Stimulated activated CD4-positive, alpha-beta T cell treated with anti-CD3 and anti-CD28 coated beads, Interleukin-12 subunit alpha, Interleukin-12 subunit beta, amount 100 ng/mL, for 24 hours (primary cell): ENCODE measurements around the gene C9orf152.

Experiments
- DNase-seq, 2 experiments: peaks; one replicate each; pipeline ENCODE4 v3.0.0-alpha.2; 2020; ENCODE audit warnings: low read depth in 2 of 2

Gene C9orf152

DNA sequence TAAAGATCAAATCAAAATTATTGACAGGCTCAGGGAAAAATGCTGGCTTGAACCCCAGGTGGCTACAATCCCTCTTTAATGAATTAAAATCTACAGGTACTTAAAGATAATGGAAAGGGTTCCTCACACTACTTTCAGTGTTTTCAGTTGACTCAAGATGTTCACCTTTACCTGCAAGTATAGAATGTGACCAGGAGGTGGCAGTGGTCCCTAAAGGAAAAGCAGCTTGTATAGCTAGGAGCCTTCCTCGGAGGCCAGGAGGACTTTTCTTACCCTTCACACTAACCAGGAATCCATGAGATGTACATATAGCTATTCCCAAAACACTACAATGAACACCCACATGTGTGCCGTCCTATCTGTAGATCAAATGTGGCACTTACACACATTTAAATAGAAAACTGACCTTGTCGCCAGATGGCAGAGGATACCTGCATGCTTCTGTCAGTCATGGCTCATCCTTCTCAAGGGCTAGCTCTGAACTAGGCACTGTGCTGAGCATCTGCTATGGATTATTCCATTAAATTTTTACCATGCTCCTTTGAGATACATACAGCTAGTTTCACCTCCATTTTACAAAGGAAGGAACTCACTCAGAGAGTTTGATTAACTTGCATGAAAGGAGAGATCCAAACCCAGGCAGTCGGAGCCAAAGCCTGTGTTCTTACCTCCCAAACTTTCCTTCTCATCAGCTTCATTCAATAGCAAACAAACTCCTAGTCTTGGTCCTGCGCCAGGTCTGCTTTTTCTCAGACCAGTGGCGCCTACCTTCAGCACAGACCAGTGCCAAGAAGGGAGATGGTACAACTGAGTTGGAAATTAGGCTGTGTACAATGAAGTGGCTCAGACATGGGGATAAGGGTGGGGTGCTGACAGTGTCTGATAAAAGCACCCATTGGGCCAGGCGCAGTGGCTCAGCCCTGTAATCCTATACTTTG is 24.5 kb downstream of the C9orf152 start:
- peak in 1 of 2 experiments; percentile 34 for DNase-seq

DNA sequence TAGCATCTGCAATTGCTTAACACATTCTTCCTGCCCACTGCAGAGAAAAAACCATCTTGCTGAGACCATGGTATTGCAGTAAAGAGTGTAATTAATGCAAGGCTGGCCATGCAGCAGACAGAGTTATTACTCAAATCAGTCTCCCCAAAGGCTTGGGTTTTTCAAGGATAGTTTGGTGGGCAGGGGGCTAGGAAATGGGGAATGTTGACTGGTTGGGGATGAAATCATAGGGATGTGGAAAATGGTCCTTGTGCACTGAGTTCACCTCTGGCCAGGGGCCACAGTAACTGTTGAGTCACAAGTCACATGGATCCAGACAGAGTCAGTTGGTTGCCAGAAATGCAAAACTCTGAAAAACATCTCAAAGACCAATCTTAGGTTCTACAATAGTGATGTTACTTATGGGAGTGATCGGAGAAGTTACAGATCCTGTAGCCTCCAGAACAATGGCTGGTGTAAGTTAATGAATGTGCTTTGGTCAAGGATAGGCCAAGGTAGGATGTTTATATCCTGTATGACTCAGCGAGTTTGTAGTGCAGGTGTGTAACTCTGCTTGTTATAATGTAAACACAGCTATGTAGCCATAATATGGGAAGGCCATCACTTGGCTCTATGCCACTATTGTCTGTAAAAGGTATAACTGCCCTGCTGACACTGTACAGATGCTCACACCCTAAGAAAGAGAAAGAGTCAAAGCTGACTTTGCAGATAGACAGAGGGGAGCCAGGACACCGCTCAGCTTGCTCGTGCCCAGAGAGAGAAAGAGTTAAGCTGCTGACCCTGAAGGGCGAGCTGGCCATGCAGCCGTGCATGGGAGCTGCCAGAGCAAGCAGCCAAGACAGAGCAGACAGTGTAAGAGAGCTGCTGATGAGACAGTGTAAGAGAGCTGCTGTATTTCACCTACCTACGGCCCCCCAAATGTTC is 27.2 kb downstream of the C9orf152 start:
- DNase-seq = no peak

DNA sequence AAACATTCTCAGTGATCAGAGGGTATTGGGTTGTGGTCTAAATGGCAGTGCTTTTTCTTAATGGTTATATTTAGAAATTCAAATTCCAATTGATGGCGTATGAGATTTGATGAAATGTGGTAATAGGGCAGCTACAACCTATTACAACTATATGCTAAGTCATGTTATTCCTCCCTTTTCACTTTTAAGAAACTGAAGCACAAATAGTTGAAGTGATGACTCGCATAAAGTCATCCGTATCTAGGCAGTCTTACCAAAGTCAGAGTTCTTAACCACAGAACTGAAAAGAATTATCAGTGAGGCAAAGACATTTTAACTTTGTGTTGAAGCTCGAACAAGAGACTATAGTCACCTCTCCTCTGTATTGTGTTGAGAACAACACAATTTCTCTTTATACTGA is 28.2 kb downstream of the C9orf152 start:
- no peak for DNase-seq

DNA sequence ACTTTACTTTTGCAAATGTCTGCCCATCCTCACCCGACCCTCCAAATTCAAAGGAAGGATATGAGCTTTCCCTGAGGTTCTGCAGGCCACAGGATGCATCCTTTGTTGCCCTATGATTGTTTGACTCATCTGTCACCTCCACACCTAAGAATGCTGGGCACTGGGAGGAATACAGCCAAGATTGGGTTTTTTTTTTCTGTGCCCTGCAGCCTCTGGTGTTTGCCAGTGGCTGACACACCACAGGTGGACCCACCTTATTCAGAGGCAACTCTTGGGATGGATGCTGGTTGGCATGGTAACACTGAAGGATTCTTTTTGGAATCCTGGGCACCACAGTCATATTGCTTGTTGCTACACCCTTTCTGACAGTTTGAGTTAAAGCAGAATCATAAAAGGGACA is 29.7 kb downstream of the C9orf152 start:
- DNase-seq = no peak

DNA sequence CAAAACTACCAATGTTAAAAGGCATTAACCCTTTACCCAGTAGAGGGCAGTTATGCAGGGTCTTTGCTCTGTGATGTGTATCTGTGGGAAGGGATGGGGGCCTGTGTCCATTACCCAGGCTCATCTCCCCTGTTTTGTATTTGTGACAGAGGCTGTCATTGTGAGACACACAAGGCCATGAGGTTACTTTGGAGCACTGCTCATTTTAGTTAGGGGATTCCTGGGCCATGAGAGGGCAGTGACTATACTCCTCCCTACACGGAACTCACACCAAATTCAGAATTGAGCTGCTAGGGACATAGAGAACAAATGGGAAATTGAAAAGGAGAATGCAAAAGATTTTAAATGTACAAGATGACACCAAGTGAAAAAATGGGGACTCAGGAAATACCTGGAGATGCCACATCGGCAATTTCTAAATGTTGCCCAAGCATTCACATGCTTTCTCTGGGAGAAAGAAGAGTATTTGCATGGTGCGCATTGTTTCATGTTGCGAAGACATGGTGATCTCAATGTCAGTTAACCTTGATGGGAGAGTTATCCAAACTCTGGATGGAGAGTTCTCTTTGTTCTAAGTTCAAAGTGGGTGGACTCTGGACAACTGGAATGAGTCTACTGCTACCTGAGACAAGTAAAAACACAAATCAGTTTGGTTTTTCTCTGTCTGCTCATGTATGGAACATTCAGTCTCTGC is 32.5 kb downstream of the C9orf152 start:
- no peak for DNase-seq

DNA sequence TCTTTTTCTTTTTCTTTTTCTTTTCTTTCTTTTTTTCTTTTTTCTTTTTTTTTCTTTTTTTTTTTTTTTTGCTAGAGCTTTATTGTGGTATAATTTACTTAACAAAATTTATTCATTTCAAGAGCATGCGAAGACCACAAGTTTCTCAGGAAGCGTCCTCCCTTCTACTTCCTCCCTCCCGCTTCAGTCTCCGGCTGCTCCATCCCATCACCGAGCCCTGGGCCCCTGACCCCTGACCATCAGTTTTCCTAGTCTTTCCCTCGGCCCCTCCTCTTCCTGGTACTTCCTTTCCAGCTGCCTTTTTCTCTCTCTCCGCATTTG is 34.7 kb downstream of the C9orf152 start:
- DNase-seq = no peak

DNA sequence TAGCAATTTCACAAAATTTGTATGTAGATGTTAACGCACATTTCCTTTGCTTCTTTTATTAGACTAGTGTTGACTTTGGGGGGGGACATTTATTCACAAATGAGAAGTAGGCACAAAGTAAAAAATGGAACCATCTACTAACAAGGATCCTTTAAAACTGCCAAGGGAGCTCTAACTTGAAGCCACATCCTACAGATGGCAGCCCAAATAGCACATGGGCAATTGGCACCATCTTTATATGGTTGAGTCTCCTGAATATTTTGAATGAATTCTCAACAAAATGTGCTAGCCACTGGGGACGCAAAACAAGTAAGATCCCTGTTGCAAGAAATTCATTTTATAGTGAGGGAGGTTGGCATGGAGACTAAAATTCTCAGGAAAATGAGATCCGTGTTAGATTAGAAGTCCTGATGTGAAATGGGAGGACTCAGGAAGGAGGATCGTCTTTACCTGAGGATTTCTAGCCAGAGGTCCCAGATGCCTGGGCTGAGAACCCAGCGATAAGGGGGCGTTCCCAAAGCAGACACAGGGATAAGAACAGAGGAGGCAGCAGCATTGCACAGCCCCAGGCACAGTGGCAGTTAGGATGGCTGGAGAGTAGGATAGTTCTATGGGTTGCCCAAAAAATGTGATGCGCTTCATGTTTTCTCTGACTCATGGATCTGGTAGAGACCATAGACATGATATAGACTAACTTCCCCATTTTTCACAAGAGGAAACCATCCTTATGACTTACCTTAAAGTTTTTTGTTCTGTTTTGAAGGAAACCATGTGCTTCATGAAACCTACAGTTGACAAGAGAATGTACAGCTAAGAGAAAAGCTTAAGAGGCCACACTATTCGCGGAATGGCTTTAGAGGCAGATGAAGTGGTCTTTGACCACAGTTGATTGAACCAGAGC is 37.4 kb downstream of the C9orf152 start:
- DNase-seq = no peak

DNA sequence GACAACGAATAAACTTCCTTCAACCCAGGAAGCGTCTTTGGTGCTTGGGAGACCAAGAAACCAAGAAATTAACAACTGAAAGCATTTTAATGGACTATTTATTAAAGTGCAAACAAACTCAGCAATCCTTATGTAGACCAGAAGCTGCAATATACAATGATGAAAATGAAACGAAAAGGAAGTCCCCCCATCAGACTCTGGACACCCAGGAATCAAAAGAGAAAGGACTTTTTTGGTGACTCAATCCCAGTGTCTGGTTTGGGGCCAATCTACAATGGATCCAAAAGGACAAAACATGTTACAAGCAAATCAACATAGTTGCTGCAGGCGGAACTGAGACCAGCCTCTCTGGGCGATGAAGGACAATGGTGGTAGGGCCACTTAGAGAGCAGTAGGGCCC is 39.5 kb downstream of the C9orf152 start:
- no peak for DNase-seq

DNA sequence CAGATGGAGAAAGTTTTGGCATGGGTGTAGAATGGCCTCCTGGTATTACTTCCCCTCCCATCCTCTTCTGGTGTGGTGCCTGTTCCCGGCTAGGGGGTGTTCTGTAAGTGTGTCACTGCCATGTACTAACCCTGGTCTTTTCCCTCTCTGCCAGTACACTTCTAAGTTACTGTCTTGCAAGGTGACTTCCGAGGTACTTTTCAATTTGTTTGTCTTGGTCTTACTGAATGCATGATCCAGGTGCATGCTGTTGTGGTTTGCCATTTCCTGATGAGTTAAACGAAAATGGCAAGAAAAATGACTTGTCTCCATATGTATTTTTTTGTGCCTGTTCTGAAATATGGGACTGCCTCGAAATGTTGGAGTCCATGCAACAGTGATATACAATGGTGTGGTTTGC is 46.0 kb downstream of the C9orf152 start:
- no peak for DNase-seq

DNA sequence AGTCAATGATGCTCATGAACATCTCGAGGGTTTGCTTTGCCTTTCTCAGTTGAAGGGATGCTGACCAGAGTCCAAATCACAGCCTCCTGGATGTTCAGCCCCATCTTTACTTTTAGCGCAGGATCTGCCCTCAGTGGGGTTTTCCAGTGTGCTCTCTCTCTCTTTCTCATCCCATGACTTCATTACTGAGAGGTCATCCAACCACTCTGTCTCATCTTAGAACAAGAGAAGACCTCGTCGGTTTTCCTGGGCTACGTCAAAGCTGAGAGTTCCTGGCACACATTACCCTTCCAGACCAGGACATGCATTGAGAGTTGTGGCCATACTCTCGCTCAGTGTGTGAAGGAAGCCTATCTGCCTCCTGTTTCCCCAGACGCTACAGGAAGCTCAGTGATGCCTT is 47.3 kb downstream of the C9orf152 start:
- DNase-seq = no peak

DNA sequence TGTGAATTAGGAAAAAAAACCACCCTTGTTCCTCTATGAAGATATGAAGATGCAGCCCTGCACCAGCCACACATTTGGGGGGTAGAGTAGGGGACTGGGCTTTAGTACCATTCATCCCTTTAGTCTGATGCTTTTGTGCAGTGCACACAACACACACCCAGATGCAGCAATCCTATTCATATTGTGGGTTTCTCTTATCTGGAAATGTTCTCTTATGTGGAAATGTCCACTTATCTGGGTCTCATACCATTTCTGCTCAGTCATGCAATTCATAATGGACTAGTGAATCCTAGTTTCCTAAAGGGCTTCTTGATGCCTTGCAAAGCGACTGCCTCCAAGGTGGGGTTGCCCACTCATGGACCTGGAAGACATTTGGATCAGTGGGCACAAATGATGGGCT is 47.8 kb downstream of the C9orf152 start:
- no peak for DNase-seq

DNA sequence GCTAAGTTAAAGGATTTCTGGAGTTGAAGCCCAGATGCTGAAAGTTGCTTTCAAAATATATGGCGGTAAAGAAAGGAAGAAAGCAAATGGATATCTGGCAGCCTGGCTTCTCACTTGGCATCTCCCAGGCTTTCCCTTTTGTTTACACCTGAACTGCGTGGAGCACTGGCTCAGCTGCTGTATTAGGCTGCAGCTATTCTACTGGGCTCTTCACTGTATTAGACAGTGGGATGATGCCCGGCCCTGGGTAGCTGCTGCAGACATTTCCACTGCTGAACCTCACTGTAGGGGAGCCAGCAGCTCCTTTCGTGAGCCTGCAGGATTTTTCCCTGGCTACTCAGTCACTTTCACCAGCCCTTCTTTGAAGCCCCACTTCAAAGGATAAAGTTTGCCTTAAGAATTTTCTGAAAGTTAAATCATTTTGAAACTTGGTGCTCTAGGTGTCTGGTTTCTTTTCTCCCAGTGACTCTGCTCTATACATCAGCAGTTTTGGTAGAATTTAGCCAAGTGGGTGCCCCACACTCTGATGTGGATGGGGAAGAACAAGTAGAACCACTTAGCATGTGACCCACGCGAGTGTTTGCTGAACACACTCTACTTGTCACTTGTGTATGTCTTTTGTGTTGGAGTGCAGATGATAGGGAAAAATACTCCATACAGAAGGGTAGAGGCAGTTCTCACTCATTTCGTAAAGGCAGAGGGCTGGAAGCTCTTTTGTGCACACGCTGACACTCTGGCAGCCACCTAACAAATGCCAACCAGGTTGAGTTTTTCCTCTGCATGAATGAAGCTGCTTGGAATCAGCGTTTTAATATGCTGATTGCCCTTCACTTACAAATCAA is 49.9 kb downstream of the C9orf152 start:
- no peak for DNase-seq

DNA sequence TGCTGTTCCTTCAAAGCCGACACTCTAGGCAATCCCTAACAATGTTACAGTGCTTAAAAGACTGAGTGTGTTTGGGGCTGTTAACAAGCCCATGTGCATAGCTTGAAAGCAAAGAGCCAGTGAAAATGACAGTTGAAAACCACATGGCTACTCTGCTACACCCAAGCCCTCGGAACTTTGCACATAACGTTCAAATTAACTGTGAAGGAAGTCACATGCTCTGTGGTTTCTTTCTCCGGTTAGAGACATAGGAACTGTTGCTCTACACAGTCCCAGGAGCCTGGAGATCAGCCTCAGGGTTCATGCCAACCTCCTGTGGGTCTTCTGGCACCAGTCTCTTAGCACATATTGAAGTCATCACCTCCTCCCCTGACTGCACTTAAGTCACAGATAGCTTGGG is 51.1 kb downstream of the C9orf152 start:
- no peak for DNase-seq

DNA sequence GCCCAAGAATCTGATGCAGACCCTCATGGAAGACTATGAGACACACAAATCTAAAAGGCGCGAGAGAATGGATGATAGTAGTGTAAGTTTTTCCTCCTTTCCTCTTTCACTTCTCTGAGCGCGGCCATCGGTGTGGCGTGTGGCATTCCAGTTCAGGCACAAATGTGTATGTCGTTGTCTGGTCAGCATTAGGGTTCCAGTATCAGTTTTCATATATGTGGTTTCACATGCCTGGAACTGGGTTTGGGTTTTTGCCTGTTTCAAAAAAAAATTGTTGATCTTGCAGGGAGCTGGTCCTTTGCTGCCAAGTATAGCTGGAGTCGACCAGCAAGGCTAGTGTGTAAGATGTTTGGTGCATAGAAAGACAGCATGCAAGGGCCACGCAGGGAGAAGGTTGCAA is 51.5 kb downstream of the C9orf152 start:
- DNase-seq = no peak

DNA sequence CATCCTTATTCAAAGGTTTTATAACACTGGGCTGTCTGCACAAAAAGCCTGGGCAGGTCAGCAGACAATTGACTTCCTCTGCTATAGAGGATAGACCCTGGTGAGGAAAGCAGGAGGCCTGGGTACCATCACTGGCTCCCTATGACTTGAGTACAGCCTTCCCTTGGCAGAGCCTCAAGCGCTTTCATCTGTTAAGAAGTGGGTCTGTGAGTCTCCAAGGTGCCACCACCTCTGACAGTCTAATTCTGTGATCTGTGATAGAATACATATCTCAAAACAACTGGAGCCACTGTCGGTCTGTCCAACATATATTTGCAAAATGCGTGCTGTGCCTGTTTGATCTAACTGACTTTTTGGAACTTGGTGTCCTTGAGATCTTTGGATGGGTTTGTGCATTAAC is 52.2 kb downstream of the C9orf152 start:
- no peak for DNase-seq

DNA sequence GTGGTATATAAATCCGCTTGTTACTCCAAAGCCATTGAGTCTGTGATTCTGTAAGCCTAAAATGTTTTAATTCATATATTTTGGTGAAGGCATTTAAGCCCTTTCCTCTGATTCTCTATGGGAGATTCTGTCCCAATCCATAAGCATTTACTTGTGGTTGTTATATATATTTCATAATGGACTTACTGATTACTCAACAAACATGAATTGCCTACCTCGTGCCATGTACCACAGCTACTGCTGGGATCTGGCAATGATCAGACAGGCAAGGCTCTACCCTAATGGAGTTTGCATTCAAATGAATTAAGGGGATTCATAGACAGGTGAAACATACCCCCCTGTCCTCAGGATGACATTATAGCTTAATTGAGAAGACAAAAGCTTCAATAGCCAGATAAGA is 54.5 kb downstream of the C9orf152 start:
- DNase-seq = no peak

DNA sequence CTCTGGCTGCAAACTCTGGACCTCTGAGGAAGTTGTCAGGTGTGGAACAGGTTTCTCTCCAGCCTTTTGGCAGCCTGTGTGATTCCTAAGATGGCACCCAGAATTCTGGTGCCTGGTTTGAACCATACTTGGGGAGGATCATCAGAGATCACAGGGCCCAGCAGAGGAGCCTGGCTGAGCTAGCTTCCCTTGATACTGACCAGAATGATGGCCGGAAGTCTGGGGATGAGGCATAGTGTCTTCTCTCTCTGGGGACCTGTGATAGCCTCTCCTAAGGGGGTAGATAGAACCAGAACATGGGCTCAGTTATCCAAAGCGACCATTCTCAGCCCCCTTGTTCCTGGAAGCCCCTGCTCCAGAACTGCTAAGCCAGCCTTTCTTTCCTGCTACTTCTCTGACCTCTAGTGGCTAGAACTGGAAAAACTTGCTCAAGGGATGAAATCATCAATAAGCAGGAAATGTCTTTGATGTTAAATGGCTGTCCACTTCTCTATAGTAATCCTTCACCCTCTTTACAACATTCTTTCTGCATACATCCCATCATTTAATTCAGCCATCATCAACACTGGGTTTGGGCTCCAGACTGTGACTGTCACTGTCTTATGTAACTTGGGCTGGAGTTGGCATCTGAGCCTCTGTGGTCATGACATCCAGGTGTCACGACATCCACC is 55.1 kb downstream of the C9orf152 start:
- DNase-seq = no peak
